Thoracic aorta (tissue), 2 donors: ENCODE measurements around the gene DPH2. TPM values are rescaled to one million over a fixed set of nuclear protein-coding genes. Genes with fewer than 3 reads are reported as not detected.

Experiments
- ATAC-seq: fragments of 150-250 bp; one replicate; pipeline ENCODE4 v1.8.0; 2017; ENCODE audit warnings: low read depth; ENCODE audit not compliant: insufficient number of reproducible peaks, low FRiP score
- DNase-seq: peaks from one replicate; pipeline ENCODE4 v3.0.0-alpha.2; 2020; ENCODE audit warnings: low spot score
- H3K27ac ChIP-seq, 2 donors: fragments of 200-600 bp; sonication (generic); 1 replicate in 1 of 2; 2 replicates in 1 of 2; pipeline ENCODE4 v1.5.1; 2016; ENCODE audit warnings: mild to moderate bottlenecking in 2 of 2, moderate library complexity in 2 of 2
- H3K27me3 ChIP-seq: fragments of 200-600 bp; sonication (generic); replicated peaks from 2 replicates; pipeline ENCODE4 v1.6.0; 2016; ENCODE audit warnings: mild to moderate bottlenecking; ENCODE audit not compliant: insufficient read depth
- H3K36me3 ChIP-seq: fragments of 200-600 bp; sonication (generic); one replicate; pipeline ENCODE4 v1.5.1; 2016
- H3K4me1 ChIP-seq, 2 donors: fragments of 200-600 bp; sonication (generic); 1 replicate in 1 of 2; 2 replicates in 1 of 2; pipeline versions ENCODE4 v1.5.1 to v1.6.0; 2016; ENCODE audit warnings: low read depth in 2 of 2, mild to moderate bottlenecking in 1 of 2; ENCODE audit not compliant: control insufficient read depth in 1 of 2
- H3K4me3 ChIP-seq: fragments of 200-600 bp; sonication (generic); 2 replicates; pipeline ENCODE4 v1.5.1; 2016; ENCODE audit warnings: mild to moderate bottlenecking
- H3K9me3 ChIP-seq: fragments of 200-600 bp; sonication (generic); 2 replicates; pipeline ENCODE4 v1.5.1; 2016
- total RNA-seq, 2 donors: library from RNA; depleted of rRNA; stranded (reverse); fragments of >200 nt; gene quantifications; one replicate each; pipeline versions ENCODE4 v1.1.0 to v1.2.3, GENCODE V29; 2016
- TF ChIP-seq, protein P1 (sequence below): fragments of 200-600 bp; sonication (generic); IDR thresholded peaks from one replicate; pipeline ENCODE4 v1.5.1; 2019; ENCODE audit warnings: antibody characterized with exemption

Gene DPH2
- total RNA-seq, 2 donors from 2014 or later = 21.9 to 31.4 TPM

DNA sequence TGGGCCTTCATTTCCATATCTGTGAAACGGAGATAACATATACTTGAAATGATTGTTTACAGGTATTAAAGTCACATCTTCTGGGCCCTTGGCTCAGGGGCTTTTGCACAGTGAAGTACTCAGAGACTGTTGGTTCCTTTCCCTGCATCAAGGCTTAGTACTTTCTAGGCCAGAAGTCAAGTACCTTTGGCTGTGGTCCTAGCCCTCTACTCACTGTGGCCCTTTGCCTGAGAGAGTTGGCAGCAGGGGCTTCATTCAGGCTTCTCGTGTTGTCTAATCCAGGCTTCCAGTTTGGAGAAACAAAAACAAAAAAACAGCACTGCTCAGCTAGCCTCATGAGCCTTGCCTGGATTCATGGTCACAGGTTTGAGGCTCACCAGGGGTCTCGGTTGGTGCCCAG lies 8.1 kb upstream of the DPH2 start:
- TF ChIP-seq, protein P1, sequence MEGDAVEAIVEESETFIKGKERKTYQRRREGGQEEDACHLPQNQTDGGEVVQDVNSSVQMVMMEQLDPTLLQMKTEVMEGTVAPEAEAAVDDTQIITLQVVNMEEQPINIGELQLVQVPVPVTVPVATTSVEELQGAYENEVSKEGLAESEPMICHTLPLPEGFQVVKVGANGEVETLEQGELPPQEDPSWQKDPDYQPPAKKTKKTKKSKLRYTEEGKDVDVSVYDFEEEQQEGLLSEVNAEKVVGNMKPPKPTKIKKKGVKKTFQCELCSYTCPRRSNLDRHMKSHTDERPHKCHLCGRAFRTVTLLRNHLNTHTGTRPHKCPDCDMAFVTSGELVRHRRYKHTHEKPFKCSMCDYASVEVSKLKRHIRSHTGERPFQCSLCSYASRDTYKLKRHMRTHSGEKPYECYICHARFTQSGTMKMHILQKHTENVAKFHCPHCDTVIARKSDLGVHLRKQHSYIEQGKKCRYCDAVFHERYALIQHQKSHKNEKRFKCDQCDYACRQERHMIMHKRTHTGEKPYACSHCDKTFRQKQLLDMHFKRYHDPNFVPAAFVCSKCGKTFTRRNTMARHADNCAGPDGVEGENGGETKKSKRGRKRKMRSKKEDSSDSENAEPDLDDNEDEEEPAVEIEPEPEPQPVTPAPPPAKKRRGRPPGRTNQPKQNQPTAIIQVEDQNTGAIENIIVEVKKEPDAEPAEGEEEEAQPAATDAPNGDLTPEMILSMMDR = no peak
- no peak overlapping the region for H3K4me3 ChIP-seq
- ATAC-seq (no peak), DNase-seq (no peak)
- peaks cover 51% of the 10 kb centered on the region for H3K36me3 ChIP-seq
- no peaks in the 10 kb centered on the region for H3K4me1 ChIP-seq
- H3K27ac ChIP-seq = no peak overlapping the region
- no peaks in the 10 kb centered on the region for H3K9me3 ChIP-seq
- no peaks in the 10 kb centered on the region for H3K27me3 ChIP-seq

DNA sequence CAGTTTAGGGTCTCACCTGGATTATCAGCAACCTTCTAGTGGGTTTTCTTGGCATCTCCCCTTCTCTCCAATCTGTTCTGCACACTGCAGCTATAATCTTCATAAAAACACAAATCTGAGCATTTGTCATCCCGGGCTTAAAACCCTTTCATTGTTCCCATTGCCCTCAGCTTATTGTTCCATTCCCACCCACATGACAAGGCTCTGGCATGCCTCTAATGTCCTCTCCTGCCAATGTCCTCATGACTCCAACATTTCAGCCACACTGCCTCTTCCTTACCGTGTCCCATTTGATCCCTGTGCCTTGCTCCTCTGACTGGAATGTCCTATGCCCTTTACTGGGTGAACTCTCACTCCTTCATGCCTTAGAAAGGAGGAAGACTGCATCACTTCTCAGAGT lies 7.5 kb upstream of the DPH2 start:
- no peak for ATAC-seq
- no peak for DNase-seq
- H3K4me1 ChIP-seq = no peaks in the 10 kb centered on the region
- H3K9me3 ChIP-seq = no peaks in the 10 kb centered on the region
- TF ChIP-seq, protein P1 = no peak
- H3K27me3 ChIP-seq = no peaks in the 10 kb centered on the region
- no peak overlapping the region for H3K4me3 ChIP-seq
- H3K27ac ChIP-seq = no peak overlapping the region
- H3K36me3 ChIP-seq = peaks cover 51% of the 10 kb centered on the region

DNA sequence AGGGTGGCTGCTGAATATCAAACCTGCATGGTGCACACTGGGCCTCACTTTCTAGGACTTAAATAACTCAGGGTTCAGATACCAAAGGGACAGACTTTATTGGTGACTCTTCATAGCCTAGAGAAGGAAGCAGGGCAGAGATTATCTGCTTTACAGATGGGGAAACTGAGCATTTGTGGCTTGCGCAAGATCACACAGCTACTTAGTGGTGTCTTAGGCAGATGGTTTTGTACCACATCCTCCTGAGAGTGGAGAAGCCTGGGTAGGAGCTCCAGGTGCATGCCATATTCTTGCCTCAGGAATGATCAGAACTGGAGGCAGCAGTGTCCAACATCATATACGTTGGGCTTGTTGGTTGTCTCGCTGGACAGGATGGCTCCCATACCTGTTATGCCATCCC lies 6.8 kb upstream of the DPH2 start:
- TF ChIP-seq, protein P1 = no peak
- Histone ChIP-seq H3K36me3 (peaks cover 48% of the 10 kb centered on the region), H3K9me3 (no peaks in the 10 kb centered on the region), H3K4me1 (no peaks in the 10 kb centered on the region), H3K4me3 (no peak overlapping the region), H3K27ac (no peak overlapping the region), H3K27me3 (no peaks in the 10 kb centered on the region)
- DNase-seq (no peak), ATAC-seq (no peak)

DNA sequence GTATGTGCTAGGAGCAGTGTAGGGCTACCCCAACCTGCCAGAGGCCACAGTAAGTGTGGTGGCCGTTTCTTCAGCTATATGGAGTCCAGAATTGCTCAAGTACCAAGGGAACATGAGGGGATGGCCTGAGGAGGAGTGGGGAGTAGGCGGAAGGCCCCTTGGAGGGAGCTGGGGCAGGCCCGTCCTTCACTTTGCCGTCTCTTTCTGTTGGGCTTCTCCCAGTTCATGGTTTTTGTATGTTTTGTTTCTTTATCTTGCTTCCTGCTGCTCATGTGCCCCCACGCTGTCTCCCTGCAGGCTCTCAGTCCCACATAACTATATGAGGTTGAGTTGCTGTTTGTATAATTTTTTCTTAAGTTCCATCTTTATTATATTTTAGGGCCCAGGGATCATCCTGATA lies 5.9 kb upstream of the DPH2 start:
- no peaks in the 10 kb centered on the region for H3K4me1 ChIP-seq
- TF ChIP-seq, protein P1 = no peak
- DNase-seq (no peak), ATAC-seq (no peak)
- H3K36me3 ChIP-seq = peaks cover 39% of the 10 kb centered on the region
- H3K27me3 ChIP-seq = no peaks in the 10 kb centered on the region
- no peaks in the 10 kb centered on the region for H3K9me3 ChIP-seq
- H3K4me3 ChIP-seq = no peak overlapping the region
- no peak overlapping the region for H3K27ac ChIP-seq

DNA sequence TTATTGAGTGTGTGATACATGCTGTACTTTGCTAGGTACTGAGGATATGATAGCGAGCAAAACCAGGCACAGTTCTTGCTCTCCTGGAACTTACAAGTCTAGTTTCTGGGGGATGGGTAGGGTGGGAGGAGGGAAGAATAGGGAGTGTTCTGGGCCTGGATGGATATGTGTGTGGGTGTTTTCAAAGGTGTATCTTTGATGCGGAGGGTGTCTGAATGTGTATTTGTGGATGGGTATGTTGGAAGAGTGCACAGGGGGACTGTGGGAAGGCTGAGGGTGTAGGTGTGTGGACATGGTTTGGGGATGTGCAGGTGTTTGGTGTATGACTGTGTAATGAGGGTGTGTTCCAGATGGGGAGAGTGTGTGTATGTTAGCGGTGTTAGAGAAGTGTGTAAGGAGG lies 4.5 kb upstream of the DPH2 start:
- Histone ChIP-seq H3K4me3 (no peak overlapping the region), H3K4me1 (peaks cover under 1 to 9% of the 10 kb centered on the region in 2 donors), H3K36me3 (peaks cover 27% of the 10 kb centered on the region), H3K27ac (no peak overlapping the region), H3K27me3 (no peaks in the 10 kb centered on the region), H3K9me3 (no peaks in the 10 kb centered on the region)
- ATAC-seq (no peak), DNase-seq (no peak)
- TF ChIP-seq, protein P1 = no peak
